Neutrophil (primary cell): ENCODE results near the gene ACACA.

ENCODE experiments used
- H3K27ac ChIP-seq: fragments of 200-600 bp; sonication (generic); 2 replicates; pipeline ENCODE4 v1.5.1; 2016; ENCODE audit warnings: mild to moderate bottlenecking, moderate library complexity
- H3K27me3 ChIP-seq: fragments of 200-600 bp; sonication (generic); 2 replicates; pipeline ENCODE4 v1.6.0; 2016; ENCODE audit warnings: mild to moderate bottlenecking
- H3K36me3 ChIP-seq: fragments of 200-600 bp; sonication (generic); 2 replicates; pipeline ENCODE4 v1.5.1; 2017
- H3K4me1 ChIP-seq, 2 experiments: fragments of 200-600 bp in 1 of 2; sonication (generic) in 1 of 2; 1 replicate in 1 of 2; 2 replicates in 1 of 2; pipeline versions ENCODE4 v1.5.1 to v1.6.1; 2013 to 2016; ENCODE audit warnings: low read depth in 1 of 2, low read length in 1 of 2, mild to moderate bottlenecking in 1 of 2, moderate library complexity in 1 of 2; ENCODE audit not compliant: control insufficient read depth in 1 of 2, insufficient read depth in 1 of 2
- H3K4me3 ChIP-seq, 2 experiments: fragments of 200-600 bp in 1 of 2; sonication (generic) in 1 of 2; 1 replicate in 1 of 2; 2 replicates in 1 of 2; pipeline ENCODE4 v1.5.1; 2013 to 2016; ENCODE audit warnings: low read depth in 1 of 2, low read length in 1 of 2, mild to moderate bottlenecking in 1 of 2, moderate library complexity in 1 of 2
- H3K9me3 ChIP-seq: fragments of 200-600 bp; sonication (generic); 2 replicates; pipeline ENCODE4 v1.5.1; 2016
- CTCF ChIP-seq: fragments of 200-600 bp; sonication (generic); IDR thresholded peaks from 2 replicates; pipeline ENCODE4 v1.5.1; 2016; ENCODE audit warnings: antibody characterized with exemption

ACACA gene

GRCh38 chr17:37160944-37161343 is 245.7 kb downstream of the ACACA start:
- Histone ChIP-seq H3K27me3 (no peaks in the 10 kb centered on the region), H3K4me3 (no peak overlapping the region), H3K36me3 (peaks cover 4% of the 10 kb centered on the region), H3K9me3 (no peaks in the 10 kb centered on the region), H3K27ac (no peak overlapping the region), H3K4me1 (no peaks in the 10 kb centered on the region)
- TF ChIP-seq CTCF = no peak

GRCh38 chr17:37158290-37158689 is 248.3 kb downstream of the ACACA start:
- TF ChIP-seq CTCF = no peak
- H3K4me3 ChIP-seq = no peak overlapping the region
- H3K36me3 ChIP-seq = peaks cover 4% of the 10 kb centered on the region
- no peaks in the 10 kb centered on the region for H3K4me1 ChIP-seq
- no peak overlapping the region for H3K27ac ChIP-seq
- no peaks in the 10 kb centered on the region for H3K9me3 ChIP-seq
- no peaks in the 10 kb centered on the region for H3K27me3 ChIP-seq

- Histone ChIP-seq H3K36me3 (no peaks in the 10 kb centered on the region), H3K27ac (no peak overlapping the region), H3K27me3 (no peaks in the 10 kb centered on the region), H3K4me1 (no peaks in the 10 kb centered on the region), H3K9me3 (no peaks in the 10 kb centered on the region), H3K4me3 (no peak overlapping the region)
- no peak for TF ChIP-seq CTCF
Measured at GRCh38 chr17:37148156-37148555, 258.5 kb downstream of the ACACA start.

- H3K27me3 ChIP-seq = no peaks in the 10 kb centered on the region
- H3K4me1 ChIP-seq = no peaks in the 10 kb centered on the region
- H3K27ac ChIP-seq = no peak overlapping the region
- no peaks in the 10 kb centered on the region for H3K36me3 ChIP-seq
- no peak overlapping the region for H3K4me3 ChIP-seq
- H3K9me3 ChIP-seq = no peaks in the 10 kb centered on the region
- TF ChIP-seq CTCF = no peak
Measured at GRCh38 chr17:37147301-37147812, 259.3 kb downstream of the ACACA start.

- H3K27me3 ChIP-seq = no peaks in the 10 kb centered on the region
- TF ChIP-seq CTCF = no peak
- no peak overlapping the region for H3K4me3 ChIP-seq
- H3K4me1 ChIP-seq = no peaks in the 10 kb centered on the region
- no peak overlapping the region for H3K27ac ChIP-seq
- H3K9me3 ChIP-seq = no peaks in the 10 kb centered on the region
- H3K36me3 ChIP-seq = no peaks in the 10 kb centered on the region
Measured at GRCh38 chr17:37146086-37147064, 260.3 kb downstream of the ACACA start.
